AG09319 (cell line): ENCODE results near the gene DNMT1.

ENCODE experiments used
- DNase-seq: peaks from one replicate; pipeline ENCODE4 v3.0.0-alpha.2; 2010; ENCODE audit warnings: low read depth; ENCODE audit errors: extremely low read depth
- TF ChIP-seq, protein P1 (sequence below): IDR thresholded peaks from 2 replicates; pipeline ENCODE4 v1.5.1; 2011; ENCODE audit warnings: low read depth, mild to moderate bottlenecking, inconsistent platforms, low read length, moderate library complexity

The DNMT1 gene

DNA sequence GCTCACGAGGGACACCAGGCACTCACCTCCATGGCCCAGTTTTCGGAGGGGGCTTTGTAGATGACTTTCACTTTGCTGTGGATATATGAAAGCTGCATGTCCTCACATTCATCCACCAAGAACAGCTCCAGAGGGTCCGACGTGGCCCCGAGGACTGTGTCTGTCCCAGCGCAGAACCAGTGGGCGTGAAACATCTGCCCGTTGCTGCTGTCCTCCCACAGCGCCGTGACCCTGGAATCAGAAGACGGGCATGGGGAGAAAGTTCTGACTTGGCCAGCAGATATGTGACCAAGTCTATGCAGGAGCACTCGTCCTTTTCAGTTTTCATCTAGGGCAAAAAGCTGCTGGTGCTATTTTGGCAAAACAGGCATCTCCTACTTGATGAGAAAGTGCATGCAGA lies 45.3 kb downstream of the DNMT1 start:
- TF ChIP-seq, protein P1, sequence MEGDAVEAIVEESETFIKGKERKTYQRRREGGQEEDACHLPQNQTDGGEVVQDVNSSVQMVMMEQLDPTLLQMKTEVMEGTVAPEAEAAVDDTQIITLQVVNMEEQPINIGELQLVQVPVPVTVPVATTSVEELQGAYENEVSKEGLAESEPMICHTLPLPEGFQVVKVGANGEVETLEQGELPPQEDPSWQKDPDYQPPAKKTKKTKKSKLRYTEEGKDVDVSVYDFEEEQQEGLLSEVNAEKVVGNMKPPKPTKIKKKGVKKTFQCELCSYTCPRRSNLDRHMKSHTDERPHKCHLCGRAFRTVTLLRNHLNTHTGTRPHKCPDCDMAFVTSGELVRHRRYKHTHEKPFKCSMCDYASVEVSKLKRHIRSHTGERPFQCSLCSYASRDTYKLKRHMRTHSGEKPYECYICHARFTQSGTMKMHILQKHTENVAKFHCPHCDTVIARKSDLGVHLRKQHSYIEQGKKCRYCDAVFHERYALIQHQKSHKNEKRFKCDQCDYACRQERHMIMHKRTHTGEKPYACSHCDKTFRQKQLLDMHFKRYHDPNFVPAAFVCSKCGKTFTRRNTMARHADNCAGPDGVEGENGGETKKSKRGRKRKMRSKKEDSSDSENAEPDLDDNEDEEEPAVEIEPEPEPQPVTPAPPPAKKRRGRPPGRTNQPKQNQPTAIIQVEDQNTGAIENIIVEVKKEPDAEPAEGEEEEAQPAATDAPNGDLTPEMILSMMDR: no peak
- no peak for DNase-seq

DNA sequence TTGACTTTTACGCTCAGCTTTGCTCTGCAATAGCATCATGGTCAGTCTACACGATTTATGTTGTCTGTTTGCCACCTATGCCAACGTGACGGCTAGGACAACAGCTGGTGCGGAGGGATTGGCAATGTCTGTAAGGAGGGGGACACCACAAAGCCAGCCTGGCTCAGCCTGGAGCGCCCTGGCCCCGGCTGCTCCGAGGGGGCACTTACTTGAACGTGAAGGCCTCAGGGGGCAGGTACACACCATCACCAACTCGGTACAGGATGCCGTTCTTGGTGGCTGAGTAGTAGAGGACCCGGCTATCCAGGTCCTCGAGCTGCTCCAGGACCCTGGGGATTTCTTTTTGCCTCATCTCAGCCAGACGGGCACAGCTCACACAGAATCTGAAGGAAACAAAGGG lies 48.6 kb downstream of the DNMT1 start:
- no peak for DNase-seq
- TF ChIP-seq, protein P1: no peak

DNA sequence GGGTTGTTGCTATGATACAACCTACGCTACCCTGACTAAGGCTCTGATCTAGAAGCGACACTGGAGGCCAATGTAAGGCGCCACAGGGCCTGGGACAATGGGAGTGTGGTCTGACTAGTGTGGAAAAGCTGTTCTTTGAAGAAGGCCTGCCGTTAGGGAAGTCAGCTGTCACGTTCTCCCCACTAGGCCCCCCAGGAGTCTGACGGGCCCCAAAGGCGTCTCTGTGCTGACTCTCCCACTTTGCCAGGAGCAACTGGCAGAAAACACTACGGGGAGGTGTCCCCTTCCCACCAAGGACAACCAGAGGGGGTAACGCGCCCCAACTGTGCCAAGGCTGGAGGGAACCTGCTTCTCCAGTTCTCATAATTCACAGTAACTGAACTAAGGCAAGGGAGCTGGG lies 49.7 kb downstream of the DNMT1 start:
- no peak for DNase-seq
- TF ChIP-seq, protein P1: no peak

DNA sequence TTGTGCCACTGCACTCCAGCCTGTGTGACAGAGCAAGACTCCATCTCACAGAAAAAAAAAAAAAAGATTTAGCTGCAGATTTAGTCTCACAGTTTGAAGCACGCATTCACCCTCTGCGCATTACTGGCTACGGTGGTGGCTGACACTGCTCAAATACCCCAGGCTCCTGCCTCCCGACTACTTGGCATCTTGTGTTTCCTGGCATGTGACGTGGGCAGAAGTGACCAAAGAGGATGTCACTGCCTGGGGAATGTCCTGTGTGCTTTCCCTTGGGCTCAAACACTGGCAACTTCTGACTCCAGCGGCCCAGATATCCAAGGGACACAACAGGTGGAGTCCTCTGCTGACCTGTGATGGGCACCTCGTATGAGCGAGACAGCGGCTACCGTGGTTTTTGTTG lies 50.4 kb downstream of the DNMT1 start:
- DNase-seq: no peak
- TF ChIP-seq, protein P1: no peak

DNA sequence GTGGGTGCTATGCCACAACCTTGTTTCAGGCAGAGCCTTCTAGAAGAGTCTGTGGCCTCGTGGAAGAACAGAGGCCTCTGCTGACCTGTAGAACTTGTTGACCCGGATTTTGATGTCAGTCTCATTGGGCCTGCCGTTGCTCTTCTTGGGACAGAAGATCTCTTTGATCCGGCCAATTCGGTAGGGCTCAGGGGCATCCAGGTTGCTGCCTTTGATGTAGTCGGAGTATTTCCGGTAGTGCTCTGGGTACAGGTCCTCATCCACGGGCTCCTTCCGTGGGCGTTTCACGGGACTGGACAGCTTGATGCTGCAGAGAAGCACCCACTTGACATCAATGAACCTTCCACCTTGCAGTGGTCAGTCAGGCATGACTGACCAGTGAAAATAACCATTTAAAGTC lies 51.1 kb downstream of the DNMT1 start:
- DNase-seq: no peak
- TF ChIP-seq, protein P1: no peak

DNA sequence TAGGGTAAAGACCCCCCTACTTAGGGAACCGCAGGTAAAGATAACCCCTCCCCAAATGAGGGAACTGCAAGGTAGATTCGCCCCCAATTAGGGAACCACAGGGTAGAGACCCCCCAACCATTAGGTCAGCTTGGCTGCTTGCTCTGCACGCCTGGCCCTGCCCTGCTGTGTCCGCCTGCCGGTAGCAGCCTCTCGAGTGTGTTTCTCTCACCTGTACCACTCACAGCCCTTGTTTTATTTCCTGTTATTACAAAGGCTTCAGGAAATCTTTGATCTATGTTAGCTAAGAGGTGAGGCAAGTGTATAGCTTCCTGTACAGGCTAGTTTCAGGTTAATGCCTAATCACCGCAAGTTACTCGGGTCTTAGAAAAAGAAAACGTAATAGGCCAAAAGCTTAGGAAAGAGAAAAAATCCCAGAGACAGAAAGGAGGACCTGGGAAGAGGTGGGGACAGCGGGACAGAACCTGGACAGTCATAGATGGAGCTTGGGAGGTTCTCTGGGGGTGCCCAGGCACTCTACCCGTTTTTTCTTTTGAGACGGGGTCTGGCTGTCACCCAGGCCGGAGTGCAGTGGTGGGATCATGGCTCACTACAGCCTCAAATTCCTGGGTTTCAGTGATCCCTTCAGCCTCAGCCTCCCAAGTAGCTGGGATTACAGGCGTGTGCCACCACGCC lies 51.9 kb downstream of the DNMT1 start:
- TF ChIP-seq, protein P1: no peak
- DNase-seq: no peak

DNA sequence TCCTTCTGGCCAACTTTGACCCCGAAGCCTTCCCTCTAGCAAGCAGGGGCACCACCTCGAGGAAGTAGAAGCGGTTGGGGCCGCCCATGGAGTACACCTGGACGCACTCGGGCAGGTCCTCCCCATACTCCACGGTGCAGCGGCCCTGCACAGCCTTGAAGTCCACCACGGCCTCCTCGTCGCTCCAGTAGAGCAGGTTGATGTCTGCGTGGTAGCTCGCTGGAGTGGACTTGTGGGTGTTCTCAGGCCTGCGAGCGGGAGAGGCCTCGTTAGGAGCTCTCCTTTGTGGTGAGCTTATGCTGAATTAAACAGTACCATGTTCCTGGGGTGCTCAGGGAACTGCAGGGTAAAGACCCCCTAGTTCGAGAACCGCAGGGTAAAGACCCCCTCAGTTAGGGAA lies 52.8 kb downstream of the DNMT1 start:
- TF ChIP-seq, protein P1: no peak
- no peak for DNase-seq
